Lung (tissue), 12 donors: ENCODE results near the gene GPR146. TPM values are rescaled to one million over a fixed set of nuclear protein-coding genes. Genes with fewer than 3 reads are reported as not detected.
A peak's percentile ranks its signal among the peaks of the same experiment; 100 is the strongest.

Source experiments
- ATAC-seq: fragments of 200-7000 bp; cut with Tn5 transposase; one replicate; pipeline ENCODE4 v1.9.1; 2020; ENCODE audit warnings: moderate number of reproducible peaks; ENCODE audit not compliant: insufficient read depth, low FRiP score
- DNase-seq, 3 donors: peaks; one replicate each; pipeline ENCODE4 v3.0.0-alpha.2; 2013 to 2017
- H3K27ac ChIP-seq, 2 donors: one replicate each; pipeline ENCODE4 v1.5.1; 2013; ENCODE audit warnings: mild to moderate bottlenecking in 2 of 2, moderate library complexity in 2 of 2, control low read depth in 1 of 2, inconsistent platforms in 1 of 2, low read depth in 1 of 2, low read length in 1 of 2
- H3K27me3 ChIP-seq, 3 donors: one replicate each; pipeline ENCODE4 v1.5.1; 2013; ENCODE audit warnings: low read length in 2 of 3; ENCODE audit not compliant: control insufficient read depth in 3 of 3, insufficient read depth in 3 of 3
- H3K36me3 ChIP-seq, 4 donors: one replicate each; pipeline ENCODE4 v1.5.1; 2013; ENCODE audit warnings: low read length in 4 of 4, mild to moderate bottlenecking in 1 of 4, moderate library complexity in 1 of 4; ENCODE audit not compliant: control insufficient read depth in 4 of 4, insufficient read depth in 4 of 4
- H3K4me1 ChIP-seq, 5 donors: one replicate each; pipeline ENCODE4 v1.5.1; 2013; ENCODE audit warnings: low read length in 5 of 5, mild to moderate bottlenecking in 2 of 5, moderate library complexity in 1 of 5; ENCODE audit not compliant: control insufficient read depth in 5 of 5, insufficient read depth in 5 of 5
- H3K4me3 ChIP-seq: one replicate; pipeline ENCODE4 v1.5.1; 2013; ENCODE audit warnings: mild to moderate bottlenecking, control low read depth, moderate library complexity
- H3K9ac ChIP-seq, 2 donors: one replicate each; pipeline ENCODE4 v1.5.1; 2013; ENCODE audit warnings: low read length in 2 of 2, control low read depth in 1 of 2; ENCODE audit not compliant: insufficient read depth in 1 of 2
- H3K9me3 ChIP-seq, 4 donors: one replicate each; pipeline ENCODE4 v1.5.1; 2013; ENCODE audit warnings: low read length in 3 of 4, mild to moderate bottlenecking in 1 of 4, moderate library complexity in 1 of 4; ENCODE audit not compliant: control insufficient read depth in 4 of 4, insufficient read depth in 3 of 4
- CTCF ChIP-seq: IDR thresholded peaks from 2 replicates; pipeline ENCODE4 v1.5.1; 2012; ENCODE audit warnings: mild to moderate bottlenecking; ENCODE audit errors: control extremely low read depth, extremely low read depth
- WGBS, 2 donors: extraction: QIAGEN DNeasy Blood & Tissue Kit; methylation state at CpG; one replicate each; pipeline ENCODE4 v1.1.7; 2013; 5-methylcytosine and 5-hydroxymethylcytosine counted together
- polyA plus RNA-seq, 2 donors: library from polyadenylated mRNA; stranded (reverse); fragments of 200-250 nt; gene quantifications; one replicate each; pipeline ENCODE4 v1.2.1, GENCODE V29; 2013
- total RNA-seq, 2 donors: library from RNA; depleted of rRNA in 1 of 2; stranded (reverse); fragments of >200 nt in 1 of 2; gene quantifications; one replicate each; pipeline ENCODE4 v1.2.1, GENCODE V29; 2014 to 2021
- donor health status: control.
- donor health status: control.
- donor health status: Bipolar disorder and iron deficiency.
- donor health status: healthy.
- donor health status: DM: yes; HTN: yes; CAD: no.

The GPR146 gene
- total and polyA plus RNA-seq, 4 donors, result 13.7 to 27.1 (median 14.0) TPM

GRCh38 chr7:1025743-1026581, 18.4 kb upstream of the GPR146 start:
- TF ChIP-seq CTCF, result no peak
- WGBS, 2 donors, result 92% methylated on average over 31 of the region's 31 CpGs
- no peak overlapping the region for H3K9ac ChIP-seq
- DNase-seq (no peak), ATAC-seq (no peak)
- no peaks in the 10 kb centered on the region for H3K27me3 ChIP-seq
- H3K4me3 ChIP-seq, result no peak overlapping the region
- peaks cover 0 to 17% (median 6%) of the 10 kb centered on the region in 5 donors for H3K4me1 ChIP-seq
- H3K27ac ChIP-seq, result no peak overlapping the region
- peaks cover 0 to 27% (median 8%) of the 10 kb centered on the region in 4 donors for H3K36me3 ChIP-seq
- no peaks in the 10 kb centered on the region for H3K9me3 ChIP-seq

- ATAC-seq (no peak), DNase-seq (no peak)
- Histone ChIP-seq H3K9ac (no peak overlapping the region), H3K36me3 (peaks cover 0 to 21% (median 7%) of the 10 kb centered on the region in 4 donors), H3K4me1 (peaks cover 0 to 17% (median 6%) of the 10 kb centered on the region in 5 donors), H3K4me3 (no peak overlapping the region), H3K27me3 (no peaks in the 10 kb centered on the region), H3K27ac (no peak overlapping the region), H3K9me3 (no peaks in the 10 kb centered on the region)
- TF ChIP-seq CTCF, result no peak
- WGBS, 2 donors, result 79 to 87% methylated on average over 20 of the region's 20 CpGs
Observed at GRCh38 chr7:1026721-1027161, 17.6 kb upstream of the GPR146 start.

DNA sequence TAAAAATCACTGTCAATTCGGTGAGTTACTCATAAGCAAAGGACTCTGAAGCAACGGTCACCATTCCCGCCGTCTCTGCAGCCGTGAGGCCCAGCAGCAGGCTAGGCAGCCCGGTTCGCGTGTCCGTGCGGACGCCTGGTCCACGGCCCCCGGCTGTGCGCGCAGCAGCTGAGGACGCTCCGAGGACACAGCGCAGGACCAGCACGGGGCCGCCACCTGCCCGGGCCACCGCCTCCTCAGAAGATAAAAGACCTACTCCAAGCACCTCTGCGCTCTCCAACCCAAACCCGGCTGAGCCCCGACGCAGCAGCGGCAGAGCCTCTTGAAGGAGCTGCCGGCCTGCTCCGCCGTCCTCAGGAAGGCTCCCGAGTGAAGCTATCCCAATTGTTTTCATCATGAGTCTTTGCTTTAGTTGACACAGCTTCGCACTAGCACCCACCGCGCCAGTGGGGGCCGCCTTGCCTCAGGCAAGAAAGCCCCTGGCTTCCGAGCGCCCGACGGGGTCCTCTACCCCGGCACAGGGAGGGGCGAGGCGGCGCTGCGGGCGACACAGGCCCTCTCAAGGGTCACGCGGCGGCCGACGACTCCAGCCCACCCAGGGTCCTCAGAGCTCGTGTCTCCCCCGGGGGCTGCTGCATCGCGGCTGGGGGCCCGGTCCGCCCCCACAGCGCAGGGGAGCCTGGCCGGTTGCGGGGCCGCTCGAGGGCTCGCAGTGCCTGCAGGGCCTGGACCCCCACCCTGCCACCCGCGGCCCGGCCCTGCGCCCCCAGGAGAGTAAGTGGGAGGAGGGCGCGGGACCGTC, 16.9 kb upstream of the GPR146 start:
- H3K36me3 ChIP-seq, result peaks cover 0 to 17% (median 7%) of the 10 kb centered on the region in 4 donors
- peaks cover 0 to 17% (median 6%) of the 10 kb centered on the region in 5 donors for H3K4me1 ChIP-seq
- DNase-seq (peak; percentile 50 to 57 (median 56)), ATAC-seq (no peak)
- H3K9ac ChIP-seq, result peak overlapping the region in 1 of 2 donors; percentile 8
- peak overlapping the region; percentile 72 for H3K4me3 ChIP-seq
- H3K9me3 ChIP-seq, result no peaks in the 10 kb centered on the region
- TF ChIP-seq CTCF, result no peak
- no peaks in the 10 kb centered on the region for H3K27me3 ChIP-seq
- 26 to 32% methylated on average over 58 to 69 of the region's 69 CpGs for WGBS, 2 donors
- H3K27ac ChIP-seq, result peak overlapping the region; percentile 38 to 68
